LoVo (cell line): ENCODE data around the gene BCO1.
"Not testable (repeated sequence)": the region's sequence is repeated elsewhere in the genome, so short reads cannot be mapped to it uniquely, and the experiment has no call there.

Source experiments
- DNase-seq: peaks from one replicate; pipeline ENCODE4 v3.0.0-alpha.2; 2016; ENCODE audit warnings: low spot score

The BCO1 gene

DNA sequence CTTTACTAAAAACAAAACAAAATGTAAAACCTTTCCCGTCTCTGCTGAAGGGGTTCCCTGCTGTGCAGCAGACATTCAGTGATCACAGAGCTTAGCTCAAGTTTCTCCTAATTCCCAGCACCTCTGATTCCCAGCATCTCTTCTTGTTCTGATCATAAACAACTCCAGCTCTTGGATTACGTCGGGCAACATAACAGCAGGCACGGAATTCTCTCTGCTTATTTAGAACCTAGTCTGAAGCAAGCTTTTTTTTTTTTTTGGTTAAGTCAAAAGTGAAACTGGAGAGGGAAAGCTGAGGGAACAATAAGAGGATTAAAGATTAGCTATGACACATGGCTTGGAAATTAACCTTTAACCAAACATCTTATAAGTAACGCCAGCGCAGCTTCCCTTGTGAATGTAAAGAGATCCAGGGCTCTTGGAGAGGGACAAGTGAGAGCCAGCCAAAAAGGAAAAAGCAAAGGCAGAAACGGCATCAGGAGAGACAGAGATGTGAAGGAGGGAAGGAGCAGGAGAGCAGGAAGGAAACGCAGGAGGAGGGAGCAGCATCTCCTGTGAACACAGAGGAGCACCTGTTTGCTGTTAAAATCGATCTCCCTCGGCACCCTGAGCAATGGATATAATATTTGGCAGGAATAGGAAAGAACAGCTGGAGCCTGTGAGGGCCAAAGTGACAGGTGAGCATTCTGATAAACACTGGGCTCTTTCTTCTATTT, at the start of gene BCO1:
TSS of gene BCO1 (plus strand) at position 394 of the 716 bp plus-strand sequence. CDS start at position 614, 220 bp downstream.
- peak; percentile 68 for DNase-seq

- DNase-seq = no peak
These were observed 49.3 kb upstream of the BCO1 start for GRCh38 chr16:81189100-81189664.

DNA sequence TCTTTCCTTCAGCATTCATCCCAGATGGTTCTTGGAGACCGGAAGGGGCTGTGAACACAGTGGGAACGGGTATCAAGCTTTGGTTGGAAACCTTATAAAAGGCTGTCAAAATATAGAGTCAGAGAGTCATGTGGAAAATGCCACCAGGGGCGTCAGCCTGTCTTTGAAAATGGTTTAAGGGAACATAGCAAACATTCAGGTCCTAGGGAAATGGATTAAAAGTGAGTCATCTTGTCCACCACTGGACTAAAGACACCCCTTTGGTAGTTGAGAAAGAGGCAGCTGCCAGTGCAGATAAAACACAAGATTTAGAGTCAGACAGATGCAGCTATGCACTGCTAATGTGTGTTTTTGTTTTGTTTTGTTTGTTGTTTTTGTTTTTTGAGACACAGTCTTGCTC, 47.8 kb upstream of the BCO1 start:
- no peak for DNase-seq

GRCh38 chr16:81195885-81196534, 42.5 kb upstream of the BCO1 start:
- DNase-seq = no peak

- DNase-seq = no peak
These were observed 39.9 kb upstream of the BCO1 start for GRCh38 chr16:81198635-81199034.

DNA sequence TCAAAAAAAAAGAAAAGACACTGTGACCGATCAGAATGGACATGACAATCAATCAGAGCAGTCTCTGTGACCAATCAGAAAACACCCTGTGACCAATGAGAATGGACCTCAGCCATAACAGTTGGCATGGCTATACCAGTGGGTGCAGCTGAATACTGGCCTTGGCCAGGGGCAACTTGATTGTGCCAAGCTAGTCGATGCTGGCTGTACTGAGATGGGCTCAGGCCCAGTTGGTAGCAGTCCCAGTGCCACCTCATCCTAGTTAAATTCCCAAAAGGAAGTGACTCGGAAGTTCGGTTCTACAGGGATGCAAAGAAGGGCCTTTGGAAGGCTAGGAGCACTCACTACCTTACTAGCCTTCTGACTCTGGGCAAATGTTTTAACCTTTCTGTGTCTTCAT, 37.2 kb upstream of the BCO1 start:
- no peak for DNase-seq

GRCh38 chr16:81204798-81205680, 33.5 kb upstream of the BCO1 start:
- peak; percentile 50 for DNase-seq

DNA sequence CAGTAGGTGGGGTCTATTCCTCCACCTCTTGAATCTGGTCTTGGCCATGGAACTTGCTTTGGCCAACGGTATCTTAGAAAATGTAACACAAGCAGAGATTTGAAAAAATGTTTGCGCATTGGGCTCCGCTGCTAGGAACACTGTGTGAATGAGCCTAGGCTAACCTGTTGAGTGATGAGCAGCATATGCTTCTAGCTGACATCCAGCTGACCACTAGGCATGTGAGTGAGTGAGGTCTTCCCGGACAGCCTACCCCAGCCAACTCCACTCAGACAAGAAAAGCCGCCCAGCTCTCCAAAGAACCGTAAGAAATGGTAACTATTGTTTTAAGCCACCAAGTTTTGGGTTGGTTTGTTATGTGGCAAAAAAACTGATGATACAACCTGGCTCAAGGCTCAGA, 31.4 kb upstream of the BCO1 start:
- DNase-seq = no peak

GRCh38 chr16:81210807-81211206, 27.7 kb upstream of the BCO1 start:
- no peak for DNase-seq

DNA sequence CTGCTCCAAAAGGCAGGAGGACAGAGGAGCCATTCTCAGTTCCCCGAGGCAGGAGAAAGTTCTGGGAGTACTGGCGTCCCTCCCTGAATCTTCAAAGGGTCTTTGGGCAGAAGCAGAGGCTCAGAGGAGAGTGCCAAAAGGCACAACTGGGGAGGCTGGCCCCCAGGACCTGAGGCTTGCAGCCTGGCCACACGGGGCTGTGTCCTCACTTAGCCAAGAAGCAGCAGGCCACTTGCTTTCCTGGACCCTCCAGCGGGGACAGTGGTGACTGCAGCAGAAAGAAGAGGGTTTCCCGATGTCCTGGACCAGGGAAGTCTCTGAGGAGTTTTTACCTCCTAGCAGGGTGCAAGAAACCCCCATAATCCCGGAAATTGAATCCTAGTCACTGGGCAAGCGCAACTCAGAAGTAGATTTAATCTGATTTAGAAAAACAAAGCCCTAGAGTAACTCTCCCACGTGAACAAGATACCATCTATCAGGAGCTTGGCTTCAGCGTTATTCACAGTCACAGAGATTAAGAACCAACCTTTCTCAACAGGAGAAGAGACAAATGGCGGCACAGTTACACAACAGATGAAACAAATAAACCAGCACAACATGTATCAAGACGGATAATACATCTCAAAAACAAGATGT, 25.5 kb upstream of the BCO1 start:
- no peak for DNase-seq

DNA sequence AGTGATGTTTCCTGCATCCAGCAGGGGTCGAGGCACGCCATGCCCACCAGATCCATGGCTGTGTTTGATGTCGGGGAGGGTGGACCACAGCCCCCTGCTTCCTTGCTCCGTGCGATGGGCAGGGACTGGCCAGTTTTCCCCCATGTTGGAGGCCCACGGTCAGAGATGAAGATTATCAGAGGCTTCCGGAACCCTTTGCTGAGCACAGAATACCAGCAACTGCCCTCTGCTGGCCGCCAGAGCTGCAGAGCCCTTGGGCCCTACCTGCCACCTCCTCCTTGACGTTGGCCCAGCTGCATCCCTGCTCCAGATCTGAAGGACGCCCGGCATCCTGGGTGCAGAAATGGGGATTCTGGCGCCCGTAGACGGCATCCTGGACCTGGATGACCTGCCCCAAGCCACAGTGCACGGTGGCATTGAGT, 23.7 kb upstream of the BCO1 start:
- DNase-seq = no peak

DNA sequence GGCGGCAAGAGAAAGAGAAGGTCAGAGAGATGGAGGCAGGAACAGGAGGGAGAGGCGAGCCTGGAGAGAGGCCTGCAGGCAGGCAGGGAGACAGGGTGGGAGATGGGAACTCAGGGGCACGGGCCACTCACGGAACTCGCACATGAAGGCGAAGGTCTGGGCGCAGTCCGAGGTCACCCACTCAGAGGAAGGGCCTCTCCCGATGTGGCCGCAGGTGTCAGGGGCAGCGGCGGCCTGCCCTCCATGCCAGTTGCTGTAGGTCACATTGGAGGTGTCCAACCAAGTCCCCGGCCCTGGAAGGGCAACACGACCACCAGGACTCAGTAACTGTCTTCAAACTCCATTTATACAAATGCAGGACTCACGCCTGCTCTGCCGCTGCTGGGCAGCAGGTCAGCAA, 22.4 kb upstream of the BCO1 start:
- DNase-seq = no peak

DNA sequence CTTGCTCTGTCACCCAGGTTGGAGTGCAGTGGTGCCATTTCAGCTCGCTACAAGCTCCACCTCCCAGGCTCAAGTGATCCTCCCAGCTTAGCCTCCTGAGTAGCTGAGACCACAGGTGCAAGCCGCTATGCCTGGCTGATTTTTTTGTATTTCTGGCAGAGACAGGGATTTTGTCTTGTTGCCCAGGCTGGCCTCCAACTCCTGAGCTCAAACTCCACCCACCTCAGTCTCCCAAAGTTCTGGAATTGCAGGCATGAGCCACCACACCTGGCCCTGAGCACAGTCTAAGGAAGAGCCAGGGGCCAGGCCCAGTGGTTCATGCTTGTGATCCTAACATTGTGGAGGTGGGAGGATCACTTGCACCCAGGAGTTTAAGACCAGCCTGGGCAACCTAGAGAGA, 21.8 kb upstream of the BCO1 start:
- DNase-seq = no peak

DNA sequence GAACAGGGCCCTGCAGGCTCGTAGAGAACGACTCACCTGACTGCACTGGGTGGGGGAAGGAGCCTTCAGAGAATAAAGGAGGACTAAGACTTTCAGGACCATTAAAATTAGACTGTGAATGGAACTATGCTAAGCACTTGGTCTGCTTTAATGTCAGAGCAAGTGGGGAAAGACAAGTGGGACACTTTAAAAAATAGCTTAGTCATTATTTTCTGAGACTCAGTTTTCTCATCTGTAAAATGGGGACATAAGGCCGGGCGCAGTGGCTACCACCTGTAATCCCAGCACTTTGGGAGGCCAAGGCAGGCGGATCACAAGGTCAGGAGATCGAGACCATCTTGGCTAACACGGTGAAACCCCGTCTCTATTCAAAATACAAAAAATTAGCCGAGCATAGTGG, 19.3 kb upstream of the BCO1 start:
- no peak for DNase-seq

- DNase-seq = no peak
These were observed 18.1 kb upstream of the BCO1 start for GRCh38 chr16:81220349-81220748.

DNA sequence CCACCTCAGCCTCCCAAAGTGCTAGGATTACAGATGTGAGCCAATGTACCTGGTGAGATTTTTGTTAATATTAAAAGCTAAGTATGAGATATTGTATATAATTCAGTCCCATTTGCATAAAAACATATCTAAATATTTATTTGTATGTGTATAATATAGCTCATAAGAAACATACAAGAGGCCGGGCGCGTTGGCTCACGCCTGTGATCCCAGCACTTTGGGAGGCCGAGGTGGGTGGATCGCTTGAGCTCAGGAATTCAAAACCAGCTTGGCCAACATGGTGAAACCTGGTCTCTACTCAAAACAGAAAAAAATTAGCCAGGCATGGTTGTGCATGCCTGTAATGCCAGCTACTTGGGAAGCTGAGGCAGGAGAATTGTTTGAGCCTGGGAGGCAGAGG, 16.8 kb upstream of the BCO1 start:
- no peak for DNase-seq

DNA sequence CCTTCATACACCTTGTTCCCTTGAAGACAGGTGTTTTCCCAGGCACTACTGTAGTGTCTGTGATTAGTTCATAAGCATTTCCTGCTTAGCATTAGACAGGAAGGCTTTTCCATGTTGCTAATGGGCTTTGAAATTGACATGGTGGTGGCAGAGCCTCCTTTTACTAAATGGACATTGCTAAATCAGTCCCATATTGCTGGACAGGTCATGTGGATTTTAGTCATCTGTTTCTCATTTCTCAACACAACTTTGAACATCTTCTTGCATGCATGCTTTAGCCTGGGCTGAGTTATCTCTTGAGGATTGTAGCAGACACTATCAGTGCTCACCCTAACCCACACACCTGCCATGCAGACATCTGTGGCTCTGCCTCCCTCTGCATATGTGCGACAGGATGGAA, 13.7 kb upstream of the BCO1 start:
- DNase-seq = no peak

DNA sequence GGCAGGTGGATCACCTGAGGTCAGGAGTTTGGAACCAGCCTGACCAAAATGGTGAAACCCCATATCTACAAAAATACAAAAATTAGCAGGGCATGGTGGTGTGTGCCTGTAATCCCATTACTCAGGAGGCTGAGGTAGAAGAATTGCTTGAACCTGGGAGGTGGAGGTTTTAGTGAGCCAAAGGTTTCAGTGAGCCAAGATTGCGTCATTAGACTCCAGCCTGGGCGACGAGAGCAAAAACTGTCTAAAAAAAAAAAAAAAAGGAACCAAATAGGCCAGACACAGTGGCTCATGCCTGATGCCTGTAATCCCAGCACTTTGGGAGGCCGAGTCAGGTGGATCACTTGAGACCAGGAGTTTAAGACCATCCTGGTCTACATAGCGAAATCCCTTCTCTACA, 12.8 kb upstream of the BCO1 start:
- DNase-seq = not testable (repeated sequence)

DNA sequence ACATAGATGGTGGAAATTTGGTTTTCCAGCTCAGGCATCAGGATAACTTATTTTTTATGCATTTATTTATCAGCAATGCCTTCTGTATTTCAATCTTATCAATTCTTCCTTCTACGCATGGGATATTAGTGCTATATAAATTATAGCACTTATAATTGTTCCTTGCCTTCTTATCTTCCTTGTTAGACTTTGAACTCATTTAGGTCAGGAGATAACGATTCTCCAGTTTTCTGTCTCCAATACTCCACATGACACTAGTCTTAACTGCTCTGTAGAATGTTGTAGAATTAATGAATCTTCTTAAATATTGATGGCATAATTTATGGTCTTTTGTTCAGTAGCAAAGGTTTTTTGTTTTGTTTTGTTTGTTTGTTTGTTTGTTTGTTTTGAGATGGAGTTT, 10.7 kb upstream of the BCO1 start:
- no peak for DNase-seq

DNA sequence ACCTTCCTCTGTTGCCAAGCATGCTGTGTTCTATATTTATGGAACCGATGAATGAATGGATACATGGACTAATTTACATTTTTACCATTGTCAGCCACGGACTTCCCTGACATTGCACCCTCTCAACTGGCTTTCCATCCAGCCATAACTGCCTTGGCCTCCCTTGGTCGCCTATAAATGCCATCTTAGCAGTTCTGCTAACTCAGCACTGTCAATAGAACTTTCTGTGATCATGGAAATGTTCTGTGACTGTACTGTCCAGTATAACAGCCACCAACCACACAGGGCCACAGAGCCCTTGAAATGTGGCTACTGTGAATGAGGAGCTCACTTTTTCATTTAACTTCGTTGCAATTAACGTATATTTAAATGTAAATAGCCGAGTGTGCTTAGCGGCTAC, 8.7 kb upstream of the BCO1 start:
- DNase-seq = no peak

DNA sequence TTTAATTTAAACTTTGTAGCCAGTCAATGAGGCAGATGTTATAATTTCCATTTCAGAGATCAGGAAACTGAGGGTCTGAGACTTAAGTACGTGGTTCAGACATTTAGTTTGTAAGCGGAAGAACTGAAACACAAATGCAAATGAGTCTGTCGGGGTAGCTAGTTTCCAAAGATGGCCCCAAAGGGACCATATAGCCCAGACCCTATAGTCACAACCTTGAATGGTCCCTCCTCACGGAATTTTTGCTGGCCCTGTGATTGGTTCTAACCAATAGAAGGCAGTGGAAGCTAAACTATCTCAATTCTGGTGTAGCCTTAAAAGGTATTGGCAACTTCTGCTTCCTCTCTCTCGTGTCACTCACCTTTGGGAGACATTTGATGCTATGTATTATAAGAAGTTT, 7.5 kb upstream of the BCO1 start:
- DNase-seq = no peak

DNA sequence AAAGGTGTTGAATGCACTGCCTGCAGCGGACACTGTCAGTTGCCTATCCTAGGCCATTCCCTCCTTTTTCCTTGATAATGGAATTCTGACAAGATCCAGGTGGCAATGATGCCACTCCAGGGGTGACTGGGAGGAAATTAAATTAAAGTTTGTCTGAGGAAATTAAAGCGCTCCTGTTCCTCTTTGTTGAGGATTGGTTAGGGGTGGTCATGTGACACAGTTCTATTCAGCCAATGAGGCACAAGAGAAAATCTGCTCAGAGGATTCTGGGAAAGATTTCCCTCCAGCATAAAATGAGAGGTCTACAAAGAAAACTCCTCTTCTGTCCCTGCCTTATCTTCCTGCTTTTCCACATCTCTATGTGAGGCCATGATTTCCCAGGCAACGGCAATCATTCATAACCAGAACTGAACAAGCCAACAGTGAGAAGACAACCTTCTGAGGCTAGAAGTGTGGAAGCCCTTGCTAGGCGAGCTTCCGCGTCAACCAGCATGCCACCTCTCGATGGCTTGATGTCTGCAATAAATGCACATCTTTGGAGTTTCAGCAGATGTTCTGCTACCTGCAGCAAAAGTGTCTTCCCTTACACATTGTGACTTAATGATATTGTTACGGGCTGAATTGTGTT, 5.6 kb upstream of the BCO1 start:
- DNase-seq = no peak
